ENCODE measurements around the gene PACSIN2.

DNA sequence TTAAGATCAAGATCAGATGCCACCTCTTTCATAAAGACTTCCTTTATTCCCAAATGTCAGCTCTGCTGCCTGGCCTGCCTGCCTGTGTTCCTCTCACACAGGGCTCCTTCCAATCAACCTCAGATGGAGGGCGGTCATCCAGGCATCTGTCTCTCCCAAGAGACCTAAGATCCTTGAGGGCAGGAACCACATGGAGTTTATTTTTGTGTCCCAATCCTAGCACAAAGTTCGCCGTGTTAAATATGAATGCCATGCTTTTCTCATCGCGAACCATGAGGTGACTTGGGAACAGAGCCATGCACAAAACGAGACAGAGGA lies 85.2 kb downstream of the PACSIN2 start:
- TF ChIP-seq CTCF (IDR thresholded peaks at IDR 0.05; ENCODE audit: insufficient read depth, low read length, poor library complexity, severe bottlenecking) = no peak
- TF ChIP-seq EZH2phosphoT487 (conservative IDR thresholded peaks at IDR 0.05; ENCODE audit: low read length) = no peak
